ENCODE results near the gene PROZ. TPM values are rescaled to one million over a fixed set of nuclear protein-coding genes. Genes with fewer than 3 reads are reported as not detected.

Gene PROZ
- total RNA-seq, 1 donor from 2014 or later, result not detected

- H3K9me3 ChIP-seq (ENCODE audit: insufficient read depth, low read depth, low read length), result no peaks in the 10 kb centered on the region
- Mint-ChIP-seq H3K27me3 (ENCODE audit: low read depth, unreplicated experiment) (no peaks in the 10 kb centered on the region), H3K36me3 (ENCODE audit: low read depth, unreplicated experiment) (peaks cover 27% of the 10 kb centered on the region), H3K27ac (ENCODE audit: unreplicated experiment) (peak overlapping the region; percentile 23), H3K9me3 (ENCODE audit: unreplicated experiment) (no peaks in the 10 kb centered on the region), H3K4me3 (ENCODE audit: unreplicated experiment) (no peak overlapping the region), H3K4me1 (ENCODE audit: low read depth, unreplicated experiment) (peaks cover 10% of the 10 kb centered on the region)
- H3K4me1 ChIP-seq (ENCODE audit: insufficient read depth, low read length), result peaks cover 22% of the 10 kb centered on the region
- H3K4me3 ChIP-seq (ENCODE audit: insufficient read depth, low read depth, low read length), result no peak overlapping the region
- FAIRE-seq (peak; percentile 68), DNase-seq (ENCODE audit: low read depth) (no peak)
- H3K79me2 ChIP-seq (ENCODE audit: insufficient read depth, low read length), result peaks cover 97% of the 10 kb centered on the region
- no peak overlapping the region for H2AFZ ChIP-seq (ENCODE audit: low read depth, low read length)
- no peak overlapping the region for H3K4me2 ChIP-seq (ENCODE audit: low read length)
- no peak overlapping the region for H3K27ac ChIP-seq (ENCODE audit: low read depth, low read length)
- no peak overlapping the region for H3K9ac ChIP-seq (ENCODE audit: low read length)
- no peak for TF ChIP-seq EZH2 (IDR thresholded peaks at IDR 0.05; ENCODE audit: insufficient read depth, low read length)
- no peak for TF ChIP-seq CTCF (IDR thresholded peaks at IDR 0.05; ENCODE audit: insufficient read depth, low read depth, low read length)
- no peaks in the 10 kb centered on the region for H3K27me3 ChIP-seq (ENCODE audit: insufficient read depth, low read length)
- peaks cover 27% of the 10 kb centered on the region for H3K36me3 ChIP-seq (ENCODE audit: insufficient read depth, low read length)
- H4K20me1 ChIP-seq (ENCODE audit: insufficient read depth, low read length), result peaks cover 87% of the 10 kb centered on the region
Measured at GRCh38 chr13:113219256-113219940, 61.0 kb downstream of the PROZ start.

- H3K27ac Mint-ChIP-seq (ENCODE audit: unreplicated experiment), result no peak overlapping the region
- H3K9me3 ChIP-seq (ENCODE audit: insufficient read depth, low read depth, low read length), result no peaks in the 10 kb centered on the region
- DNase-seq (ENCODE audit: low read depth), result no peak
- peaks cover 10% of the 10 kb centered on the region for H3K4me1 Mint-ChIP-seq (ENCODE audit: low read depth, unreplicated experiment)
- no peak overlapping the region for H3K4me3 ChIP-seq (ENCODE audit: insufficient read depth, low read depth, low read length)
- FAIRE-seq, result no peak
- no peak for TF ChIP-seq CTCF (IDR thresholded peaks at IDR 0.05; ENCODE audit: insufficient read depth, low read depth, low read length)
- TF ChIP-seq EZH2 (IDR thresholded peaks at IDR 0.05; ENCODE audit: insufficient read depth, low read length), result no peak
- peaks cover 22% of the 10 kb centered on the region for H3K4me1 ChIP-seq (ENCODE audit: insufficient read depth, low read length)
- no peak overlapping the region for H3K27ac ChIP-seq (ENCODE audit: low read depth, low read length)
- no peaks in the 10 kb centered on the region for H3K27me3 Mint-ChIP-seq (ENCODE audit: low read depth, unreplicated experiment)
- no peaks in the 10 kb centered on the region for H3K27me3 ChIP-seq (ENCODE audit: insufficient read depth, low read length)
- H3K79me2 ChIP-seq (ENCODE audit: insufficient read depth, low read length), result peaks cover 97% of the 10 kb centered on the region
- H3K9ac ChIP-seq (ENCODE audit: low read length), result no peak overlapping the region
- no peaks in the 10 kb centered on the region for H3K9me3 Mint-ChIP-seq (ENCODE audit: unreplicated experiment)
- H3K4me2 ChIP-seq (ENCODE audit: low read length), result no peak overlapping the region
- H4K20me1 ChIP-seq (ENCODE audit: insufficient read depth, low read length), result peaks cover 87% of the 10 kb centered on the region
- H3K4me3 Mint-ChIP-seq (ENCODE audit: unreplicated experiment), result peak overlapping the region; percentile 66
- no peak overlapping the region for H2AFZ ChIP-seq (ENCODE audit: low read depth, low read length)
- peaks cover 27% of the 10 kb centered on the region for H3K36me3 Mint-ChIP-seq (ENCODE audit: low read depth, unreplicated experiment)
- peaks cover 30% of the 10 kb centered on the region for H3K36me3 ChIP-seq (ENCODE audit: insufficient read depth, low read length)
Measured at GRCh38 chr13:113220141-113220598, 61.7 kb downstream of the PROZ start.

GRCh38 chr13:113220877-113221276 lies 62.4 kb downstream of the PROZ start:
- Histone ChIP-seq H3K27ac (ENCODE audit: low read depth, low read length) (no peak overlapping the region), H3K4me2 (ENCODE audit: low read length) (no peak overlapping the region), H2AFZ (ENCODE audit: low read depth, low read length) (no peak overlapping the region), H3K4me3 (ENCODE audit: insufficient read depth, low read depth, low read length) (no peak overlapping the region), H3K27me3 (ENCODE audit: insufficient read depth, low read length) (no peaks in the 10 kb centered on the region), H3K79me2 (ENCODE audit: insufficient read depth, low read length) (peaks cover 96% of the 10 kb centered on the region), H4K20me1 (ENCODE audit: insufficient read depth, low read length) (peaks cover 87% of the 10 kb centered on the region), H3K9me3 (ENCODE audit: insufficient read depth, low read depth, low read length) (no peaks in the 10 kb centered on the region), H3K9ac (ENCODE audit: low read length) (no peak overlapping the region), H3K4me1 (ENCODE audit: insufficient read depth, low read length) (peaks cover 20% of the 10 kb centered on the region), H3K36me3 (ENCODE audit: insufficient read depth, low read length) (peaks cover 31% of the 10 kb centered on the region)
- H3K27ac Mint-ChIP-seq (ENCODE audit: unreplicated experiment), result peak overlapping the region; percentile 43
- peaks cover 10% of the 10 kb centered on the region for H3K4me1 Mint-ChIP-seq (ENCODE audit: low read depth, unreplicated experiment)
- H3K4me3 Mint-ChIP-seq (ENCODE audit: unreplicated experiment), result no peak overlapping the region
- FAIRE-seq (no peak), DNase-seq (ENCODE audit: low read depth) (peak; percentile 8)
- no peaks in the 10 kb centered on the region for H3K9me3 Mint-ChIP-seq (ENCODE audit: unreplicated experiment)
- H3K36me3 Mint-ChIP-seq (ENCODE audit: low read depth, unreplicated experiment), result peaks cover 27% of the 10 kb centered on the region
- H3K27me3 Mint-ChIP-seq (ENCODE audit: low read depth, unreplicated experiment), result no peaks in the 10 kb centered on the region
- TF ChIP-seq EZH2 (IDR thresholded peaks at IDR 0.05; ENCODE audit: insufficient read depth, low read length) (no peak), CTCF (IDR thresholded peaks at IDR 0.05; ENCODE audit: insufficient read depth, low read depth, low read length) (no peak)

Measured in astrocyte (in vitro differentiated cells and primary cell).